Activated CD4-positive, alpha-beta T cell treated with anti-CD3 and anti-CD28 coated beads for 24 hours (primary cell): ENCODE measurements around the gene EPS8L1.

ENCODE experiments used
- DNase-seq, 2 donors: peaks; one replicate each; pipeline ENCODE4 v3.0.0-alpha.2; 2020; ENCODE audit warnings: low read depth in 2 of 2

Gene EPS8L1

GRCh38 chr19:55115446-55116065 is 39.9 kb downstream of the EPS8L1 start:
- DNase-seq = peak in 1 of 2 donors; percentile 46

DNA sequence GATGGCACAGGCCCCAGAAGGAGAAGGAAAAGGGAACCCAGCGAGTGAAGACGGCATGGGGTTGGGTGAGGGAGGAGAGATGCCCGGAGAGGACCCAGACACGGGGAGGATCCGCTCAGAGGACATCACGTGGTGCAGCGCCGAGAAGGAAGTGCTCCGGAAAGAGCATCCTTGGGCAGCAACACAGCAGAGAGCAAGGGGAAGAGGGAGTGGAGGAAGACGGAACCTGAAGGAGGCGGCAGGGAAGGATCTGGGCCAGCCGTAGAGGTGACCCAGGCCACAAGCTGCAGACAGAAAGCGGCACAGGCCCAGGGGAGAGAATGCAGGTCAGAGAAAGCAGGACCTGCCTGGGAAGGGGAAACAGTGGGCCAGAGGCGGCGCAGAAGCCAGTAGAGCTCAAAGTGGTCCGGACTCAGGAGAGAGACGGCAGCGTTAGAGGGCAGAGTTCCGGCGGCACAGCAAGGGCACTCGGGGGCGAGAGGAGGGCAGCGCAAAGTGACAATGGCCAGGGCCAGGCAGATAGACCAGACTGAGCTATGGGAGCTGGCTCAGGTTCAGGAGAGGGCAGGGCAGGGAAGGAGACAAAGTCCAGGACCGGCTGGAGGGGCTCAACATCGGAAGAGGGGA is 40.7 kb downstream of the EPS8L1 start:
- DNase-seq = peak in 1 of 2 donors; percentile 38

- no peak for DNase-seq
Observed at GRCh38 chr19:55116859-55117662, 41.4 kb downstream of the EPS8L1 start, which contains the start of gene PPP1R12C. TSS of gene PPP1R12C (minus strand) at chr19:55117637. CDS start at chr19:55117543, 94 bp downstream.

- peak; percentile 96 for DNase-seq
Observed at GRCh38 chr19:55117663-55118391, 42.2 kb downstream of the EPS8L1 start.

- peak in 1 of 2 donors; percentile 15 for DNase-seq
Observed at GRCh38 chr19:55118401-55118991, 42.8 kb downstream of the EPS8L1 start.

GRCh38 chr19:55119053-55119452 is 43.4 kb downstream of the EPS8L1 start:
- no peak for DNase-seq

DNA sequence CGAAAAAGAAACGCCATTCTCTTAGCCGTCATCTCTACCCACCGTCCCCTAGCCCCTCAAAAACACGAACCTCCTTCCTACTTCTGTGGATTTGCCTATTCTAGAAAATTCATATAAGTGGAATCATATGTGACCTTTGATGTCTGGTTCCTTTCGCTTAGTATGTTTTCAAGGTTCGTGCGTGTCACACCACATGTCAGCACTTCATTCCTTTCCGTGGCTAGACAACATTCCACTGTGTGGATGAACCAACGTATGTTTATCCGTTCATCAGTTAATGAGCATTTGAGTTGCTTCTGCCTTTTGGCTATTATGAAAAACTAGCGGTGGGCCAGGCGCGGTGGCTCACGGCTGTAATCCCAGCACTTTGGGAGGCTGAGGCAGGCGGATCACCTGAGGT is 55.8 kb downstream of the EPS8L1 start:
- no peak for DNase-seq

DNA sequence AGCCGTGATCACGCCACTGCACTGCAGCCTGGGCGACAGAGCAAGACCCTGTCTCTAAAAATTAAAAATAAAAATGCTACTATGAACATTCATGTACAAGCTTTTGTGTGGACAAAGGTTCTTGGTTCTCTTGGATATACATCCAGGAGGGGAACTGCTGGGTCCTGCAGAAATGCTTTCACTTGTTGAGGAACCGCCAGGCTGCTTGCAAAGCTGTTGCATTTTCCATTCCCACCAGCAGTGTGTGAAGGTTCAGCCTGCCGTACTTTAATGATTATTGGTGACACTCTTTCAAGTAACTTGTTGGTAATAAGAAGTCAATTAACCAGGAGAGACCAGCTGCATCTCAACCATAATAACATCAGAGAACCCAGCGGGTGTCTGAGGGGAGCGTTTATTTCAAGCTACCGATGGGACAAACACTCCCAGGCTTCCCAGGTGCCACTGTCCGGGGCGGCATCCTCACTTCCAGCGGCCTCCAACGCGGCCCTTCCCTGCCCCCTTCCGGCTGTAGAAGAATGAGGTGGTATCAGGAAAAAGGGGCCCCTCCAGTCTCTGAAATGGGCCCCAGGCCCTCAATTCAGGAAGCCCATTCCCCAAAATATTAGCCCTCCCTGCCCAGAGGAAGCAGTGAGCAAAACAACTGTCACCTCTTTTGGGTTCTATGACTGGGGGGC is 56.9 kb downstream of the EPS8L1 start:
- DNase-seq = no peak

DNA sequence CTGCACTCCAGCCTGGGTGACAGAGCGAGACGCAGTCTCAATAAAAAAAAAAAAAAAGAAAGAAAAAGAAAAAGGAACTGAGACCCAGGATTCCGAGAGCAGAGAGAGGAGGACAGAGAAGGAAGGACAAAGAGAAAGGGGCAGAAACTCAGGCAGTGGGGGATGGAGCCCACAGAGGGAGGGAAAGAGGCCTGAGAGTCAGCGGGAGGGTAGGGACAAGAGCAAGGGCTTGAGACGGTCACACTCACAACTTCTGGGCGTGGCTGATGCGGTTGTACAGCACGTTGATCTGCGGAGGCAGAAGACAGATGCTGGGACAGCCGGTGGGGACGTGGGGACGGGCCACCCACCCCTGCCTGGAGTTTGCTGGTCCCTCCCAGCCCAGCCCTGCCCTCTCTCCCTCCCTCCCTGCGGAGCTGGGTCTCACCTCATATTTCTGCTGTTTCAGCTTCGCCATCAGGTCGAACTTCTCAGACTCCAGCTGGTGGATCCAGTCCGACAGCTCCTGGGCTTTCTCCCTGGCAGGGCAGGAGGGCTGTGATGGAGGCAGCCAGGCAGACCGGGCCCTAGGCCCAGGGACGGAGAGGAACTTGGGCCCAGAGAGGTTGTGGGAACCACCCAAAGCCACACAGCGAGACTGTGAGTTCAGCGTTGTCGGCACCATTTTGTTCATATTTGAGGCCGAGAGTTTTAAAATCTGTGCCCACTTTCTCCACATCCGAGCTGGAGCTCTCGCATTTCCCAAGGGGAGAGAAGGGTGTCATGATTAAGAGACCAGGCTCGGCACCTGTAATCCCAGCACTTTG is 58.2 kb downstream of the EPS8L1 start:
- DNase-seq = no peak

DNA sequence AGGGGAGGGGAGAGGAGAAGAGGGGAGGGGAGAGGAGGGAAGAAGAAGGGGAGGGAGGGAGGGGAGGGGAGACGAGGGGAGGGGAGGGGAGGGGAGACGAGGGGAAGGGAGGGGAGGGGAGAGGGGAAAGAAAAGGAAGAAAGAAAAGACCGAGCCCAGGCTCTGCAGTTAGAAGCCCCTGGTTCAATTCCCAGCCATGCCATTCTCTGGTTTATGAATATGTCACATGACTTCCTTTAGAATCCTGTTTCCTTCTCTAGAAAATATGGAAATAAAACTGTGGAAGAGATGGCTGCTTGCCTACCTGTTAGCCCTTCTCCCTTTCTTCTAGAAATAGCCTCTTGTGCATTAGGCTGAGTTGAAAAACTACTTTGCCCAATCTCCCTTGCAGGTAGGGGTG is 59.1 kb downstream of the EPS8L1 start:
- DNase-seq = no peak

DNA sequence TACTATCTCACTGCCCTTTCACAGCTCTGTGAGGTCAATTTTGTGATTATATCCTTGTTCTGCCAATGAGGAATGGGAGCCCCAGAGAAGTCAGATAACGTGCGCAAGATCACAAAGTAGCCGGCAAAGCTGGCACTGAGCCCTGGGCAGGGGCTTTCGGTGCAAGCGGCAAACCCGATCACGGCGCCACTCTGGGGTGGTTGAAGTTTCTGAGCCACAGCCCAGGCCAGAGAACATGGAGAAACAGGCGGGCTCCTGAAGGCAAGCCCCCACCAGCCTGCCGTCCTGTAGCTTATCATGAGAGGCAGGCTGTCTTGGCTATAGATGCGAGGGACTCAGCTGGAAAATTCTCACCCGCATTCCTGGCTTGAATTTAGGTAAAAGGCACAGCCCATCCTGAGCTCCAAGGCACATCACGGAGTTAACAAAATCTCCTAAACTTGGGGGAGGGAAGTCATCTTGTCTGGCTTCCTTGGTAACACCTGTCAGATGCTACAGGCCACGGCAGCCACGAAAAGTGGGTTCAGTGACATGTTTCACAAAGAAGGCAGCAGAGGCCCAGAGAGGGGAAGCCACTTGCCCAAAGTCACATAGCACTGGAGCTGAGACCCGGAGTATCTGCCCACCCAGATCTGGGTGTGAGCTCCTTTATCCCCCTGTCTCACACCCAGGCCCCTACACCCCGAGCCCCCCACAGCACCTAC is 60.9 kb downstream of the EPS8L1 start:
- DNase-seq = no peak
